ENCODE measurements around the gene BAG1.

BAG1 gene

DNA sequence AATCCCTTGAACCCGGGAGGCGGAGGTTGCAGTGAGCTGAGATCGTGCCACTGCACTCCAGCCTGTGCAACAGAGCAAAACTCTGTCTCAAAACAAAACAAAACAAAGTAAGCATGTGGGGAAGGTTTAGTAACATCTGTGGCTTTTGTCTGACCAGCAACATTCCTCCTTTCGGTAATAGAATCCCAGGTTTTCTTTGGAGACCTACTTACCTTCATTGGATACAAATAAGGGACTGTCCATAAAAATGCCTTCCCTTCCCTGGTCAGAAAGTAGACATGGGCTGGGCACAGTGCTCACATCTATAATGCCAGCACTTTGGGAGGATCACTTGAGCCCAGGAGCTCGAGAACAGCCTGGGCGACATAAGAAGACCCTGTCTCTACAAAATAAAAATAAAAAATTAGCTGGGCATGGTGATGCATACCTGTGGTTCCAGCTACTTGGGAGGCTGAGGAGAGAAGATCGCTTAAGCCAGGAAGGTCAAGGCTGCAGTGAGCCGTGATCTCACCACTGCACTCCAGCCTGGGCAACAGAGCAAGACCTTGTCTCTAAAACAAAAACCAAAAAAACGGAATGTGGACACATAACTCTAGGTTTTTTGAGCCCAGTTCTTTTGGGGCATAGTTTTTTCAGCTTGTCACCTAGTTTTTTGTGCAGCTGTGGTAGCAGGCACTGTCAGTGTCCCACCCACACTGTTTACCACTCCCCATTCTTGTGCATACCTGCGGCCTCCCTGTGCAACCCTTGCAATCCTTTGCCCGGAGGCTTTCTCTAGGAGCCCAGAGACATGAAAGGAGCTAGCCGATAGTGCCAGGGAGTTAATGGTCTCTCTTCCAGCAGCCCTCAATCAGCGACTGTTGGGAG lies 33.5 kb downstream of the BAG1 start:
- no peak overlapping the region for H3K27ac Mint-ChIP-seq
- no peak for DNase-seq
- no peaks in the 10 kb centered on the region for H3K9me3 Mint-ChIP-seq
- H3K27me3 Mint-ChIP-seq (ENCODE audit: low read depth, poor library complexity), result peaks cover 42% of the 10 kb centered on the region
- H3K4me3 Mint-ChIP-seq, result no peak overlapping the region
- H3K36me3 Mint-ChIP-seq (ENCODE audit: low read depth), result no peaks in the 10 kb centered on the region
- no peak for TF ChIP-seq CTCF (IDR thresholded peaks at IDR 0.05)
- peaks cover under 1% of the 10 kb centered on the region for H3K4me1 Mint-ChIP-seq

- Mint-ChIP-seq H3K4me1 (peaks cover 10% of the 10 kb centered on the region), H3K4me3 (no peak overlapping the region), H3K27ac (no peak overlapping the region), H3K36me3 (ENCODE audit: low read depth) (no peaks in the 10 kb centered on the region), H3K27me3 (ENCODE audit: low read depth, poor library complexity) (peaks cover 28% of the 10 kb centered on the region), H3K9me3 (no peaks in the 10 kb centered on the region)
- no peak for TF ChIP-seq CTCF (IDR thresholded peaks at IDR 0.05)
- no peak for DNase-seq
Observed at GRCh38 chr9:33229359-33230114, 35.0 kb downstream of the BAG1 start.

- Mint-ChIP-seq H3K27me3 (ENCODE audit: low read depth, poor library complexity) (peaks cover 27% of the 10 kb centered on the region), H3K4me1 (peaks cover 11% of the 10 kb centered on the region), H3K4me3 (no peak overlapping the region), H3K27ac (no peak overlapping the region), H3K36me3 (ENCODE audit: low read depth) (no peaks in the 10 kb centered on the region), H3K9me3 (no peaks in the 10 kb centered on the region)
- no peak for DNase-seq
- no peak for TF ChIP-seq CTCF (IDR thresholded peaks at IDR 0.05)
Observed at GRCh38 chr9:33228606-33229005, 35.9 kb downstream of the BAG1 start.

- Mint-ChIP-seq H3K4me3 (no peak overlapping the region), H3K27ac (no peak overlapping the region), H3K9me3 (no peaks in the 10 kb centered on the region), H3K36me3 (ENCODE audit: low read depth) (no peaks in the 10 kb centered on the region), H3K4me1 (peaks cover 20% of the 10 kb centered on the region), H3K27me3 (ENCODE audit: low read depth, poor library complexity) (peaks cover 22% of the 10 kb centered on the region)
- no peak for TF ChIP-seq CTCF (IDR thresholded peaks at IDR 0.05)
- DNase-seq, result no peak
Observed at GRCh38 chr9:33227741-33228140, 36.8 kb downstream of the BAG1 start.

GRCh38 chr9:33227008-33227398 lies 37.5 kb downstream of the BAG1 start:
- Mint-ChIP-seq H3K4me3 (no peak overlapping the region), H3K27me3 (ENCODE audit: low read depth, poor library complexity) (peaks cover 14% of the 10 kb centered on the region), H3K9me3 (no peaks in the 10 kb centered on the region), H3K4me1 (peaks cover 23% of the 10 kb centered on the region), H3K27ac (no peak overlapping the region), H3K36me3 (ENCODE audit: low read depth) (no peaks in the 10 kb centered on the region)
- DNase-seq, result no peak
- no peak for TF ChIP-seq CTCF (IDR thresholded peaks at IDR 0.05)
